ENCODE measurements around the gene NFKBIB. TPM values are rescaled to one million over a fixed set of nuclear protein-coding genes. Genes with fewer than 3 reads are reported as not detected.
A peak's percentile ranks its signal among the peaks of the same experiment; 100 is the strongest.

NFKBIB gene
- total and polyA plus RNA-seq, 2 of the 13 experiments (the other 11 are each of a cell fraction or from before 2014, with no cell fraction given), result 8.6 to 14.9 TPM

- no peak for TF ChIP-seq ZNF530 (CRISPR knock-in tag; IDR thresholded peaks at IDR 0.05; ENCODE audit: low read depth)
- peak; percentile 41; the same call in 1 of the 2 replicates for TF ChIP-seq ARNT2 (CRISPR knock-in tag; IDR thresholded peaks at IDR 0.05; ENCODE audit: low read depth)
- peak; percentile 67; the same call in 1 of the 2 replicates for TF ChIP-seq TARDBP (CRISPR knock-in tag; IDR thresholded peaks at IDR 0.05)
- no peak for TF ChIP-seq FOXO4 (CRISPR knock-in tag; conservative IDR thresholded peaks at IDR 0.05)
- TF ChIP-seq ETV6 (CRISPR knock-in tag; conservative IDR thresholded peaks at IDR 0.05), result peak; percentile 81; the same call in 1 of the 2 replicates
- TF ChIP-seq ZNF607 (CRISPR knock-in tag; IDR thresholded peaks at IDR 0.05; ENCODE audit: borderline replicate concordance), result peak; percentile 63; the same call in 1 of the 2 replicates
- peak; percentile 47; the same call in 1 of the 2 replicates for TF ChIP-seq ZC3H13 (CRISPR knock-in tag; IDR thresholded peaks at IDR 0.05)
- peak; percentile 61; the same call in 1 of the 2 replicates for TF ChIP-seq ZNF335 (CRISPR knock-in tag; IDR thresholded peaks at IDR 0.05)
- TF ChIP-seq MED1 (CRISPR knock-in tag; IDR thresholded peaks at IDR 0.05), result peak; percentile 6; the same call in 1 of the 2 replicates
- 0 out of 2 replicates have a peak, but pooled peaks have one; percentile 43 for TF ChIP-seq ZSCAN9 (CRISPR knock-in tag; IDR thresholded peaks at IDR 0.05; ENCODE audit: borderline replicate concordance)
- TF ChIP-seq NR2F2 (IDR thresholded peaks at IDR 0.05; ENCODE audit: borderline replicate concordance, low read depth), result no peak
- 0 out of 2 replicates have a peak, but pooled peaks have one; percentile 23 for TF ChIP-seq ZNF788 (CRISPR knock-in tag; IDR thresholded peaks at IDR 0.05; ENCODE audit: borderline replicate concordance)
- TF ChIP-seq GTF2F1 (IDR thresholded peaks at IDR 0.05; ENCODE audit: low read length), result no peak
- 0 out of 2 replicates have a peak, but pooled peaks have one; percentile 5 for TF ChIP-seq MAFF (IDR thresholded peaks at IDR 0.05; ENCODE audit: low read depth, low read length)
- peak; percentile 49; the same call in 1 of the 2 replicates for TF ChIP-seq SRY (CRISPR knock-in tag; IDR thresholded peaks at IDR 0.05)
- TF ChIP-seq POLR2A (IDR thresholded peaks at IDR 0.05; ENCODE audit: insufficient read depth in 1 of 2, low read depth in 2 of 2, low read length in 2 of 2), result peak in 1 of 2 experiments; percentile 97; a peak in 3 of 4 replicates
- TF ChIP-seq, protein P1, sequence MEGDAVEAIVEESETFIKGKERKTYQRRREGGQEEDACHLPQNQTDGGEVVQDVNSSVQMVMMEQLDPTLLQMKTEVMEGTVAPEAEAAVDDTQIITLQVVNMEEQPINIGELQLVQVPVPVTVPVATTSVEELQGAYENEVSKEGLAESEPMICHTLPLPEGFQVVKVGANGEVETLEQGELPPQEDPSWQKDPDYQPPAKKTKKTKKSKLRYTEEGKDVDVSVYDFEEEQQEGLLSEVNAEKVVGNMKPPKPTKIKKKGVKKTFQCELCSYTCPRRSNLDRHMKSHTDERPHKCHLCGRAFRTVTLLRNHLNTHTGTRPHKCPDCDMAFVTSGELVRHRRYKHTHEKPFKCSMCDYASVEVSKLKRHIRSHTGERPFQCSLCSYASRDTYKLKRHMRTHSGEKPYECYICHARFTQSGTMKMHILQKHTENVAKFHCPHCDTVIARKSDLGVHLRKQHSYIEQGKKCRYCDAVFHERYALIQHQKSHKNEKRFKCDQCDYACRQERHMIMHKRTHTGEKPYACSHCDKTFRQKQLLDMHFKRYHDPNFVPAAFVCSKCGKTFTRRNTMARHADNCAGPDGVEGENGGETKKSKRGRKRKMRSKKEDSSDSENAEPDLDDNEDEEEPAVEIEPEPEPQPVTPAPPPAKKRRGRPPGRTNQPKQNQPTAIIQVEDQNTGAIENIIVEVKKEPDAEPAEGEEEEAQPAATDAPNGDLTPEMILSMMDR (CRISPR knock-in tag; IDR thresholded peaks at IDR 0.05), result peak; percentile 99
- TF ChIP-seq YY1 (IDR thresholded peaks at IDR 0.05; ENCODE audit: insufficient read depth, insufficient replicate concordance, low read depth, low read length), result peak; percentile 99
- no peak for TF ChIP-seq ARHGAP35 (CRISPR knock-in tag; IDR thresholded peaks at IDR 0.05; ENCODE audit: borderline replicate concordance)
- TF ChIP-seq ZXDC (CRISPR knock-in tag; IDR thresholded peaks at IDR 0.05), result no peak; the same call in 1 of the 2 replicates
- peak; percentile 71 for TF ChIP-seq SP4 (CRISPR knock-in tag; IDR thresholded peaks at IDR 0.05)
- TF ChIP-seq HDAC6 (IDR thresholded peaks at IDR 0.05; ENCODE audit: low read depth, low read length), result no peak
- TF ChIP-seq ZNF879 (CRISPR knock-in tag; IDR thresholded peaks at IDR 0.05), result peak; percentile 34; the same call in 1 of the 2 replicates
- TF ChIP-seq ZNF207 (IDR thresholded peaks at IDR 0.05; ENCODE audit: borderline replicate concordance), result no peak
- peak; percentile 78; the same call in 1 of the 2 replicates for TF ChIP-seq POLR2AphosphoS2 (IDR thresholded peaks at IDR 0.05; ENCODE audit: low read depth, low read length)
These were observed 30.4 kb downstream of the NFKBIB start, which contains the start of gene SARS2 (continued) for GRCh38 chr19:38929929-38930775.
